Caco-2 (cell line): ENCODE data around the gene KIAA0753. TPM values are rescaled to one million over a fixed set of nuclear protein-coding genes. Genes with fewer than 3 reads are reported as not detected.
"Not testable (repeated sequence)": the region's sequence is repeated elsewhere in the genome, so short reads cannot be mapped to it uniquely, and the experiment has no call there.

Experiments
- BruUV-seq: library from RNA; stranded (reverse); fragments of 400-500 nt; replicated peaks from 2 replicates; lab custom pipeline; 2021; lab: Mats Ljungman, UMichigan
- CTCF ChIA-PET: fragments of 300-600 bp; sonication (Branson Sonifier 250); formaldehyde crosslinking; loops from one replicate; lab custom pipeline; 2022; ENCODE audit warnings: antibody characterized with exemption; lab: Charles Lee
- POLR2A ChIA-PET: fragments of 300-600 bp; sonication (Branson Sonifier 250); formaldehyde crosslinking; loops from one replicate; lab custom pipeline; 2022; ENCODE audit warnings: antibody characterized with exemption; lab: Charles Lee
- DNase-seq, 2 experiments: peaks; one replicate each; pipeline versions ENCODE4 v3.0.0 to v3.0.0-alpha.2; 2020 to 2022
- H3K27me3 ChIP-seq: replicated peaks from 2 replicates; pipeline ENCODE4 v1.6.0; 2011; ENCODE audit warnings: low read length; ENCODE audit not compliant: control insufficient read depth, insufficient read depth
- H3K36me3 ChIP-seq: 2 replicates; pipeline ENCODE4 v1.5.1; 2011; ENCODE audit warnings: low read length; ENCODE audit not compliant: control insufficient read depth, insufficient read depth
- H3K4me1 ChIP-seq: fragments of 250-450 bp; sonication (Bioruptor Pico); 2 replicates; pipeline ENCODE4 v1.5.1; 2020; ENCODE audit warnings: mild to moderate bottlenecking
- H3K4me3 ChIP-seq: 2 replicates; pipeline ENCODE4 v1.5.1; 2011; ENCODE audit warnings: low read depth, mild to moderate bottlenecking, control low read depth, low read length
- H3K9me3 ChIP-seq: fragments of 250-450 bp; sonication (Bioruptor Pico); 2 replicates; pipeline ENCODE4 v1.5.1; 2020; ENCODE audit warnings: mild to moderate bottlenecking, moderate library complexity
- H3K27ac Mint-ChIP-seq: one replicate; pipeline ENCODE4 v1.8.0; 2022; ENCODE audit warnings: mixed read lengths; ENCODE audit not compliant: unreplicated experiment
- H3K27me3 Mint-ChIP-seq: one replicate; pipeline ENCODE4 v1.8.0; 2022; ENCODE audit warnings: mixed read lengths; ENCODE audit not compliant: insufficient read depth, unreplicated experiment
- H3K36me3 Mint-ChIP-seq: one replicate; pipeline ENCODE4 v1.8.0; 2022; ENCODE audit warnings: mild to moderate bottlenecking, mixed read lengths; ENCODE audit not compliant: insufficient read depth, unreplicated experiment
- H3K4me1 Mint-ChIP-seq: one replicate; pipeline ENCODE4 v1.8.0; 2022; ENCODE audit warnings: low read depth, mixed read lengths; ENCODE audit not compliant: unreplicated experiment
- H3K4me3 Mint-ChIP-seq: one replicate; pipeline ENCODE4 v1.8.0; 2022; ENCODE audit warnings: mild to moderate bottlenecking, moderate library complexity, mixed read lengths; ENCODE audit not compliant: unreplicated experiment
- H3K9me3 Mint-ChIP-seq: one replicate; pipeline ENCODE4 v1.8.0; 2022; ENCODE audit warnings: mixed read lengths; ENCODE audit not compliant: unreplicated experiment
- intact Hi-C: fragments of 100-400 bp; cut with micrococcal nuclease; formaldehyde crosslinking; loops from one replicate; pipeline ENCODE4 v1.10.0; 2022; ENCODE audit not compliant: unreplicated experiment
- total RNA-seq: library from RNA; stranded (reverse); gene quantifications from 2 replicates; pipeline ENCODE4 v1.2.3, GENCODE V29; 2022
- TF ChIP-seq, protein P1 (sequence below), 2 experiments: fragments of 200-600 bp in 1 of 2; IDR thresholded peaks; 1 replicate in 1 of 2; 2 replicates in 1 of 2; pipeline versions ENCODE4 v1.5.1 to v1.8.0; 2011 to 2022; ENCODE audit warnings: antibody characterized with exemption in 1 of 2, control low read depth in 1 of 2, inconsistent platforms in 1 of 2, low read depth in 1 of 2, low read length in 1 of 2, mild to moderate bottlenecking in 1 of 2, moderate library complexity in 1 of 2; ENCODE audit not compliant: insufficient read depth in 1 of 2, severe bottlenecking in 1 of 2, unreplicated experiment in 1 of 2

The KIAA0753 gene
- total RNA-seq, 1 experiment from 2014 or later = 7.7 TPM

DNA sequence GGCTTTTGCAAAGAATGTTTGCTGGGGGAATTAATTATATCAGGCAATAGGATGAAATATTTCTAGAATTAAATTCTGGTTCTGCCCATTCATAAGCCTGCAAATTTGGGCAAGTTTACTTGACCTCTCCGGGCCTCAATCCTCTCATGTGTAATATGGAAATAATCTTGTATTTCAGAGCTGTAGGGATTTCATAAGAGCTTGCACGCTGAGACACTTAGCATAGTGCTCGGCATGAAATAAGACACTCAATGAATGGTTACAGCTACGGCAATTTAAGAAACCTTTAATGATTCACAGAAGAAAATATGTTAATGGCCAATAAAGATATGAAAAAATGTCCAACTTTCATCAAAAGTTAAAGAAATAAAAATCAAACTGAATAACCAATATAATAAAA, 43.6 kb downstream of the KIAA0753 start:
- CTCF ChIA-PET = no interaction called here
- Histone ChIP-seq H3K4me1 (peaks cover 7% of the 10 kb centered on the region), H3K36me3 (no peaks in the 10 kb centered on the region), H3K9me3 (no peaks in the 10 kb centered on the region), H3K27me3 (no peaks in the 10 kb centered on the region), H3K4me3 (no peak overlapping the region)
- Mint-ChIP-seq H3K4me1 (peaks cover 2% of the 10 kb centered on the region), H3K36me3 (peaks cover 14% of the 10 kb centered on the region), H3K9me3 (no peaks in the 10 kb centered on the region), H3K27ac (no peak overlapping the region), H3K4me3 (no peak overlapping the region), H3K27me3 (no peaks in the 10 kb centered on the region)
- no peak for DNase-seq
- TF ChIP-seq, protein P1, sequence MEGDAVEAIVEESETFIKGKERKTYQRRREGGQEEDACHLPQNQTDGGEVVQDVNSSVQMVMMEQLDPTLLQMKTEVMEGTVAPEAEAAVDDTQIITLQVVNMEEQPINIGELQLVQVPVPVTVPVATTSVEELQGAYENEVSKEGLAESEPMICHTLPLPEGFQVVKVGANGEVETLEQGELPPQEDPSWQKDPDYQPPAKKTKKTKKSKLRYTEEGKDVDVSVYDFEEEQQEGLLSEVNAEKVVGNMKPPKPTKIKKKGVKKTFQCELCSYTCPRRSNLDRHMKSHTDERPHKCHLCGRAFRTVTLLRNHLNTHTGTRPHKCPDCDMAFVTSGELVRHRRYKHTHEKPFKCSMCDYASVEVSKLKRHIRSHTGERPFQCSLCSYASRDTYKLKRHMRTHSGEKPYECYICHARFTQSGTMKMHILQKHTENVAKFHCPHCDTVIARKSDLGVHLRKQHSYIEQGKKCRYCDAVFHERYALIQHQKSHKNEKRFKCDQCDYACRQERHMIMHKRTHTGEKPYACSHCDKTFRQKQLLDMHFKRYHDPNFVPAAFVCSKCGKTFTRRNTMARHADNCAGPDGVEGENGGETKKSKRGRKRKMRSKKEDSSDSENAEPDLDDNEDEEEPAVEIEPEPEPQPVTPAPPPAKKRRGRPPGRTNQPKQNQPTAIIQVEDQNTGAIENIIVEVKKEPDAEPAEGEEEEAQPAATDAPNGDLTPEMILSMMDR (IDR thresholded peaks at IDR 0.05; ENCODE audit: insufficient read depth in 1 of 2, low read depth in 1 of 2, low read length in 1 of 2, severe bottlenecking in 1 of 2, unreplicated experiment in 1 of 2) = no peak
- POLR2A ChIA-PET = no interaction called here
- no TSS peak for BruUV-seq
- intact Hi-C loops = no loop called here

DNA sequence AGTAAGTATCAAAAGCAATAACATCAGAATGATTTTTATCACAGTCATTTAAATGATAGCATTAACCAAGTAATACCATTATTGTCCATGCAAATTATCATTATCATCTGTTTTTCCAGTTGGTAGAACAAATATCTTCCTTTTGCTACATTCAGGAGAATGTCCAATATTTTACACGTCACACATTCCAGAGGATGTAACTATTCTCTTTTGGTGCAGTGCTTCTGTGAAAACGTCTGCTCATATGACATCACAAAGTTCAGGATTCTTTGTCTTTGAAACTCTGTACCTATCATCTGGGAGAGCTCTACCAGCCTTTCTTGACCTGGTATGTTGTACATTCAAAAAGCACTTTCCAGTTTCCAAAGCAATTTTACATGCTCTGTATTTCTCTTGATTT, 44.0 kb downstream of the KIAA0753 start:
- intact Hi-C loops = no loop called here
- no peaks in the 10 kb centered on the region for H3K9me3 Mint-ChIP-seq
- Histone ChIP-seq H3K4me1 (peaks cover 11% of the 10 kb centered on the region), H3K4me3 (no peak overlapping the region), H3K9me3 (no peaks in the 10 kb centered on the region), H3K27me3 (no peaks in the 10 kb centered on the region), H3K36me3 (no peaks in the 10 kb centered on the region)
- no peak overlapping the region for H3K4me3 Mint-ChIP-seq
- no TSS peak for BruUV-seq
- POLR2A ChIA-PET = no interaction called here
- CTCF ChIA-PET = no interaction called here
- no peak overlapping the region for H3K27ac Mint-ChIP-seq
- no peak for DNase-seq
- H3K4me1 Mint-ChIP-seq = peaks cover 7% of the 10 kb centered on the region
- peaks cover 11% of the 10 kb centered on the region for H3K36me3 Mint-ChIP-seq
- TF ChIP-seq, protein P1 (IDR thresholded peaks at IDR 0.05; ENCODE audit: insufficient read depth in 1 of 2, low read depth in 1 of 2, low read length in 1 of 2, severe bottlenecking in 1 of 2, unreplicated experiment in 1 of 2) = no peak
- no peaks in the 10 kb centered on the region for H3K27me3 Mint-ChIP-seq

DNA sequence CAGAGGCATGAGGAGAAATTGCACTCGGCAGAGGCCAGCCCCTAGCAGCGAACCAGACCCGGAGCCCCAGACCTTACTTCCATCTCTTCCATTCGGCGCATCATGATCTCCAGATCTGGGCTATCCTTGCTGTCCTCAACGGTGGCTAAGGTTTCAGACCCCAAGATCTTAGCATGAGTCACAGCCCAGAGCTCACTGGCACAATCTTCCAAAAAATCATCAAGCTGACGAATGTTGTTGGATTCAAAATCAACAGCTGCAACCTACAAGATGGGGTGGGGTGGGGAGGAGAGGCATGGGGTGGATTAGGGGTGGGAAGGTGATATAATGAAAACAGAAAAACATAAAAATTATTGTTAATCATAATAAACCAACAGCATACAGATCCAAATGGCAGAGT, 44.4 kb downstream of the KIAA0753 start:
- Mint-ChIP-seq H3K4me3 (no peak overlapping the region), H3K36me3 (peaks cover 8% of the 10 kb centered on the region), H3K27ac (no peak overlapping the region), H3K4me1 (peaks cover 7% of the 10 kb centered on the region), H3K27me3 (no peaks in the 10 kb centered on the region), H3K9me3 (no peaks in the 10 kb centered on the region)
- DNase-seq = no peak
- TF ChIP-seq, protein P1 (IDR thresholded peaks at IDR 0.05; ENCODE audit: insufficient read depth in 1 of 2, low read depth in 1 of 2, low read length in 1 of 2, severe bottlenecking in 1 of 2, unreplicated experiment in 1 of 2) = no peak
- CTCF ChIA-PET = no interaction called here
- POLR2A ChIA-PET = no interaction called here
- Histone ChIP-seq H3K36me3 (no peaks in the 10 kb centered on the region), H3K9me3 (no peaks in the 10 kb centered on the region), H3K4me1 (peaks cover 15% of the 10 kb centered on the region), H3K4me3 (no peak overlapping the region), H3K27me3 (no peaks in the 10 kb centered on the region)
- no TSS peak for BruUV-seq
- intact Hi-C loops = no loop called here

DNA sequence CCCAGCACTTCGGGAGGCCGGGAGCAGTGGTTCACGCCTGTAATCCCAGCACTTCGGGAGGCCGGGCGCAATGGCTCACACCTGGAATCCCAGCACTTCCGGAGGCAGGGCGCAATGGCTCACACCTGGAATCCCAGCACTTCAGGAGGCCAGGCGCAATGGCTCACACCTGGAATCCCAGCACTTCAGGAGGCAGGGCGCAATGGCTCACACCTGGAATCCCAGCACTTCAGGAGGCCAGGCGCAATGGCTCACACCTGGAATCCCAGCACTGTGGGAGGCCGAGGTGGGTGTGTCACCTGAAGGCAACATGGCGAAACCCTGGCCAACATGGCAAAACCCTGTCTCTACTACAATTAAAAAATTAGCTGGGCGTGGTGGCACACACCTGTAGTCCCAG, 47.1 kb downstream of the KIAA0753 start:
- CTCF ChIA-PET, POLR2A ChIA-PET, H3K9me3 ChIP-seq, H3K36me3 ChIP-seq, BruUV-seq, intact Hi-C loops, H3K27me3 ChIP-seq, H3K27ac Mint-ChIP-seq, H3K36me3 Mint-ChIP-seq, H3K9me3 Mint-ChIP-seq, DNase-seq, H3K4me3 ChIP-seq, H3K27me3 Mint-ChIP-seq, H3K4me3 Mint-ChIP-seq, H3K4me1 Mint-ChIP-seq: not testable (repeated sequence)
- H3K4me1 ChIP-seq = peaks cover 15% of the 10 kb centered on the region
